ENCODE data around the gene SIPA1. TPM values are rescaled to one million over a fixed set of nuclear protein-coding genes. Genes with fewer than 3 reads are reported as not detected.

The SIPA1 gene
- total and polyA plus RNA-seq, 2 of the 8 experiments (the other 6 are each of a cell fraction or from before 2014, with no cell fraction given) = 35.3 to 72.2 TPM

- TF ChIP-seq, protein P1, sequence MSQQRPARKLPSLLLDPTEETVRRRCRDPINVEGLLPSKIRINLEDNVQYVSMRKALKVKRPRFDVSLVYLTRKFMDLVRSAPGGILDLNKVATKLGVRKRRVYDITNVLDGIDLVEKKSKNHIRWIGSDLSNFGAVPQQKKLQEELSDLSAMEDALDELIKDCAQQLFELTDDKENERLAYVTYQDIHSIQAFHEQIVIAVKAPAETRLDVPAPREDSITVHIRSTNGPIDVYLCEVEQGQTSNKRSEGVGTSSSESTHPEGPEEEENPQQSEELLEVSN (IDR thresholded peaks at IDR 0.05) = no peak
- TF ChIP-seq JUND (IDR thresholded peaks at IDR 0.05; ENCODE audit: low read length) (no peak), RXRA (IDR thresholded peaks at IDR 0.05; ENCODE audit: insufficient read depth, low read depth, low read length) (no peak), CHD2 (IDR thresholded peaks at IDR 0.05; ENCODE audit: low read length) (no peak), CEBPB (IDR thresholded peaks at IDR 0.05; ENCODE audit: low read depth, low read length) (no peak), SUZ12 (IDR thresholded peaks at IDR 0.05; ENCODE audit: low read length) (no peak; the same call in 1 of the 2 replicates), FOSL1 (IDR thresholded peaks at IDR 0.05; ENCODE audit: insufficient read depth, low read depth, low read length) (no peak)
- TF ChIP-seq, protein P2, sequence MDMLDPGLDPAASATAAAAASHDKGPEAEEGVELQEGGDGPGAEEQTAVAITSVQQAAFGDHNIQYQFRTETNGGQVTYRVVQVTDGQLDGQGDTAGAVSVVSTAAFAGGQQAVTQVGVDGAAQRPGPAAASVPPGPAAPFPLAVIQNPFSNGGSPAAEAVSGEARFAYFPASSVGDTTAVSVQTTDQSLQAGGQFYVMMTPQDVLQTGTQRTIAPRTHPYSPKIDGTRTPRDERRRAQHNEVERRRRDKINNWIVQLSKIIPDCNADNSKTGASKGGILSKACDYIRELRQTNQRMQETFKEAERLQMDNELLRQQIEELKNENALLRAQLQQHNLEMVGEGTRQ (IDR thresholded peaks at IDR 0.05; ENCODE audit: low read length) = no peak
Measured at GRCh38 chr11:65592858-65593517, 44.9 kb upstream of the SIPA1 start (continued).

Measured in H1 (cell line).